NCI-H526 (cell line): Measurements from ENCODE around the gene HLA-DMA.
A peak's percentile ranks its signal among the peaks of the same experiment; 100 is the strongest.

Experiments
- DNase-seq, 2 experiments: peaks; one replicate each; lab custom pipeline; 2025; lab: John Stamatoyannopoulos, UW

HLA-DMA gene

DNA sequence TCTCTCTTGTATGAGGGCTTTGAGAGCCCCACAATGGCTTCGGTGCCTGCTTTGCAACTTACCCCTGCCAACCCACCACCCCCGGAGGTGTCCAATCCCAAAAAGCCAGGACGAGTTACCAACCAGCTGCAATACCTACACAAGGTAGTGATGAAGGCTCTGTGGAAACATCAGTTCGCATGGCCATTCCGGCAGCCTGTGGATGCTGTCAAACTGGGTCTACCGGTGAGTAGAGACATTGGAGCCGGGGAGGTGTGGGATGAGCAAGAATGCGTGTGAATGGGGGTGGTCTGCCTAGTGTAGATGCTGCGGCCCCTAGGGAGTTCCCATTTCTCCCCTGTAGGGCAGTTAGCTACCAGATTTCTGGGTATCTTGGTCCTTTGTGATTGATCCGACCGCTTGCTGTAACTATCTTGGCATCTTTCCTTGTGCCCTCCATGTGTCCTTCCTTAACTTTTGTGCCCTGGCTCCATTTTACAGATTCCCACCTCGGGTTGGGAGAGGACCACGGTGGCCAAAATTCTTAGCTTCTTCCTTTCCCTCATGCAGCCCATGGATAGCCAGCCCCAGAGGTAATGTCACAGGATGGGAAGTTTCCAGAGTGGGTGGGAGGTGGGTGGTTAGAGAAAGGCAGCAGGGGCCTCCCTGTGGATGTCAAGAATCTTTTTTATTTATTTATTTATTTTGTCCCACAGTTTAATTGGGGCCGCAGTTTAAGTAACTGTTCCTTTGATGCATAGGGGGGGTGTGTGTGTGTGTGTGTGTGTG lies 21.8 kb upstream of the HLA-DMA start:
- DNase-seq, result no peak

DNA sequence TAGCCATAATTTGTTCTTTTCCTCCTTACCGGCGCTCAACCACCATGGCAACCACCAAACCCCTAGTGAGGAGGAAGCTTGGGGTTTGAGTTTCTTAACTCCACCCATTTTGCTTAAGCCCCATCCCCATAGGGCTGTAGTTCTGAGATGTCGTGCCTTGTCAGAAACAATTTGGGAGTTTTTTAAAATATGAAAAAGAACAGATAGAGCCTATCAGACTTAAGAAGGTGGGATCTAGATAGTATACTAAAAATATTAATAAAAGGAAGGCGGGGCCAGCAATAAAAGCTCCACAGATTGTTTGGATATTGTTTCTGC lies 21.1 kb upstream of the HLA-DMA start:
- peak in 1 of 2 experiments; percentile 21 for DNase-seq

GRCh38 chr6:32973144-32974015 lies 20.5 kb upstream of the HLA-DMA start:
- peak in 1 of 2 experiments; percentile 51 for DNase-seq

DNA sequence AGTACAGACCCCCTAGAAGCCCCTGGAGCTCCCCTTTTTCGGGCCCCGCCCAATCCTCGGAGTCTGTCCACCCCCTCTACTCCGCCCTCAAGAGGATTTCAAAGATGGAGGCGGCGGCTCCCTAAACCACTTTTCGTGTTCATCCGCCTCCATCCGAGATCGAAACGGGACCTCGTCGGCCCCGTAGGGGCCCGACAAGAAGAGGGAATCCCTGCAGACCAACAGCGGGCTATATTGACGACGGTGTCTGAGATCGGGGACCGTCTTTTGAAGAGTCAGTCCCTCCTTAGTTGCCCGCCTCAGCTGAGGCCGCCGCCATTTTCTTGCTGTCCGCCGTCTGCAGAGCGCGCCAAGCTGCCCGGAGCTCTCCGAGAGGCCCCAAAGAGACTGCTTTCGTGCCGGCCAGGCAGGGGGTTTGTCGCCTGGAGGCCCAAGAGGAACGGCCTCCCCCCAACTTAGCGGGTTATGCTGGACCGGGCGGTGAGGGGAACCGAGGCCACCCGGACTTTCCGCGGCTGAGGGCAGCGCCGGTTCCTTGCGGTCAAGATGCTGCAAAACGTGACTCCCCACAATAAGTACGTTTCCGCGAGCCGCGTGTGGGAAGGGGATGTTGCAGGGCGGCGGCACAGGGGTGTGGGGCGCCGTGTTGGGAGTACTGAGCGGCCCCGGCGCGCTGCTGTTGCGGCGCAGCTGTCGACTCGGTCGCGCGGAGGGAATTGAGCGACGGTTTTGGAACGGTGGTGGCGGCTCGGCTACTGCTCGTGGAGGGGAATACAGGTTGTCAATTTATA lies 19.7 kb upstream of the HLA-DMA start:
- no peak for DNase-seq

DNA sequence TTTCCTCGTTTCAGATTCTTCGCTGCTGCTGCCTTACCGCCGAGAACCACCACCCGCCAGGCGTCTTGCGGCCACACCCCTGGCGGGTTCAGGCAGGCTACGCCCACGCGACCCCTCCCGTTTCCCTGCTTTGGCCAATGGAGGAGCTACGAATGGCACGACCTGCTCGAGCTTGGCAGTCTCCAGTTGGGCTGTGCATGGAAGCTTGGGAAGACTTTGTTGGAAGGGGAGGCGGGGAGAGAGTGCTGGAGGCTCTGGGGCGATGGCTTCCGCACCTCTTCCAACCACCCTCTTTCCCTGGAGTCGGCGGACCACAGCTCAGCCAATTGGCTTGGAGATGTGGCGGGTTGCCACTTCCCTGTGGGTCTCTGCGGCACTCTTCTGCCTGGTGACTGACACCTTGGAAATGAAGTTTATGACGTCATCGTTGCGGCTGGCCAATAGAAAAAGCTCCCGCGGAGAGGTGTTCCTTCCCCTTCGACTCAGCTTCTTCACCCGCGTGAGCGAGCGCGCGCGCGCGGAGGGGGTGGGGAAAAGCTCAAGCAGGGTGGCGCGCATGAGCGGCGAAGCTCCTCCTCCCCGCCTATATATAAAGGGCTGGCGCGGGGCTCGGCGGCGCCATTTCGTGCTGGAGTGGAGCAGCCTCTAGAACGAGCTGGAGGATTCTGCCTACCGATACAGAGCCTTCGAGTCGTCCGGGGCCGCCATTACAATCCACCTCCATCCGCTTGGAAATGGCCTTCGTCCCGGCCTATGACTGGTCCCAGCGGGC lies 18.9 kb upstream of the HLA-DMA start:
- peak; percentile 100 for DNase-seq

DNA sequence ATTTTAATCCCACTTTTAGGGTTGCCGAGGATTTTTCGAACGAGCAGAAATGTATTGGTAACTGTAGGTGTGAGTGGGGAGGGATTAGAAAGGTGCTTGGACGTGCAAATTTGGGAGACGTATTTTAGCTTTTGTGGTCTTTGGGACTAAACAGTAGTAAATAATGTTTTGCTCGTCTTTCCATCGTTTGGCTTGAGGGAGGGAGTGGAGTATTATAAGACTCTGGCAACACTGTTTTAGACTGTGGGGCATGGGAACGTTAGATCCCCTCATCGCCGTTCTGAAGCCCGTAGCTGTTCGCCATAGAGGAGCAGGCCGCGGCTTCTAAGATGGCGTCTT lies 18.3 kb upstream of the HLA-DMA start:
- DNase-seq, result no peak

DNA sequence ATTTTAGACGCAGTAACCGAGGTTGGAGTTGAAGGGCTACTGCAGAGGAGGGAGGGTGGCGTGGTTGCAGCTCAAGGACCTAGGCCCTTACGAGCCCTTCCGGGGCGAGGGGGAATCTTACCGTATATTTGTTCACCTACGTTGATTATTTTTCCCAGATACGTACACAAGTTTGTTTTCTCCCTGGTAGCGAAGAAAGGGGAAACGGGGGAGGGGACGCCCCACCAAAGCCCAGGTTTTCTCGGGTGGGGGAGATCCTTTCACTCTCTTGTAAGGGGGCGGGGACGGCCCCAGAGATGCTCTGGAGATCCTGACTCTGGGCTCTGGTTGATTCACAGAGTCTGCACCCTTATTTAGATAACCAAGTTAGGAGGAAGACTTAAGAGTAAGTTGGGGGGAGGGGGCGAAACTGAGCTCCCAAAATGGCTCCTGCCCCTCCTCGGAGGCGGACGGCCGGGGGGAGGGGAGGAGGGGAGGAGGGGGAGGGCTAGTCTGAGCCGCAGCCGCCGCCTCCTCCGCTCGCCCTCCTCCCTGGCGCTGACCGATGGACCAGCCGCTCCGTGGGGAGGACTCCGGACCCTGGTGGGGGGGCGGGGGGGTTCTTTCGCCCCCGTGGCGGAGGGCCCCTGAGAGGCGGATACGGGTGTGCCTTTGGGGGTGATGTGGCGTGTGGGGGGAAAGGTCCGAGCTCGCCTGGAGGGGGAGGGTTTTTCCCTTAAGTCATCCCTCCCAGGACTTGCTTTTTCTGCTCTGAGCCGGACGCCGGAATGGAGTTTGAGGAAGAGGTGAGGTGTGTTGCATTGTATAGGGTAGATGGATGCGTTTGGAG lies 17.7 kb upstream of the HLA-DMA start:
- DNase-seq, result peak; percentile 72 to 88

GRCh38 chr6:32969685-32970412 lies 17.0 kb upstream of the HLA-DMA start:
- peak; percentile 76 to 77 for DNase-seq

GRCh38 chr6:32968867-32969684 lies 16.2 kb upstream of the HLA-DMA start:
- DNase-seq, result peak; percentile 77 to 82

- peak; percentile 93 to 98 for DNase-seq
Observed at GRCh38 chr6:32968093-32968866, 15.4 kb upstream of the HLA-DMA start, which contains the start of gene BRD2. Gene BRD2 (plus strand): TSS chr6:32968594. CDS start chr6:32972899, 4,305 bp downstream.

DNA sequence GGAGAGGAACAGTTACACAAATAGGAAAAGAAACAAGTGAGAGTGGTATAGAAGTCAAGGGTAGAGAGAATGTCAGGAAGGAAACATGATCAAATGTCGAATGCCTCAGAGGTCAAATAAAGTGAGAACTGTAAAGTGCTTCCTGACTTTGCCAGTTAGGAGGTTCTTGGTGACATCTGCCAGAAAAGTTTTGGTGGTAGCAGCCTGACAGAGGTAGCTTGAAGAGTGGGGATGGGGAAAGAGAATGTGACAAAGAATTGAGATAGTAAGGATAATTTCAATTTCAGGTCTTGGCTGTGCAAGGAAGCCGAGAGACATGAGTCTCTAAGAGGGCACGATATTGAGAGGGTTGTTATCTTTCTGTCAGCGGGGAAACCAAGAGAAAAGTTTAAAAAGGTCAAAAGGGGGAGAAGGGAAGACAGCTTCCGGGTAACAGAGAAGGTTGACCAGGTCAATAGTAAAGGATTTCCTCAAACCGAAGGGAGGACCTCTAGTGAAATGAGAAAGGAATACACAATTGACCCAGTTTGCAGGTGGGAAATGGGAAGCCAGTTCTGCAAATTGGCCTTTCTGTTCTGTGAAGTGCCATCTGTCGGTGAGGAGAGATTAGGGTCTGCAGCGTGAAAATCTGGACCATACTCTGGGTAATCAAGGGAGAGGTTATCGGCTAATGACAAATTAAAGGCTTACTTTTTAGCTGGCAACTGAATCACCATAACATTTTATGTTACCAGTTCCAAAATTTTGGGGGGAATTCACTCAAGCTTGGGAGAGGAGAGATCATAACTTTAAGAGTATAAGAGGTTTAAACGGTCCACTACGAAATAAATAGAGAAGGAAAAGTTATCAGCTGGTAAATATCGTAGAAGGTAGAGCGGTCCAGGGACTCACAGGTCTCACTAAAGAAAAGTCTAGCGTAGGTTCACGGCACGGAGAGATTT lies 14.5 kb upstream of the HLA-DMA start:
- peak; percentile 82 to 83 for DNase-seq

GRCh38 chr6:32964776-32965175 lies 11.9 kb upstream of the HLA-DMA start:
- no peak for DNase-seq

- DNase-seq, result no peak
Observed at GRCh38 chr6:32963866-32964265, 11.0 kb upstream of the HLA-DMA start.

GRCh38 chr6:32962213-32962826 lies 9.4 kb upstream of the HLA-DMA start:
- peak; percentile 92 to 95 for DNase-seq

GRCh38 chr6:32960563-32960962 lies 7.7 kb upstream of the HLA-DMA start:
- DNase-seq, result no peak

DNA sequence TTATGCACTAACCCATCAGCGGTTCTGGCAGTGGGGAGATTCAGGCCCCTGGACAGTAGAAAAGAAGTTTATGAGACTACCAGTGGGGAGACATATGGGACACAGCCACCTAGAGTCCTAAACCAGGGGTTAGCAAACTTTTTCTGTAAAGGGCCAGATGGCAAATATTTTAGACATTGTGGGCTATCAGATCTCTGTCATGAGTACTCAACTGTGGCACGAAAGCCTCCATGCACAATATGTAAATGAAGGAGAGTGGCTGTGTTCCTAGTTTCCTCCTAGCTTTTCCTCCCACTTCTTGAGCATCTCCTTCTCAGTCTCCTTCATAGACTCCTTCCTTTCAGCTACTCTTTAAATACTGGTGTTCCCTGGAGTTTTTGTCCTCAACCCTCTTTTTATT lies 3.3 kb upstream of the HLA-DMA start:
- no peak for DNase-seq
